ENCODE measurements around the gene B4GAT1.
A peak's percentile ranks its signal among the peaks of the same experiment; 100 is the strongest.
"Not testable (repeated sequence)": the region's sequence is repeated elsewhere in the genome, so short reads cannot be mapped to it uniquely, and the experiment has no call there.

Gene B4GAT1

DNA sequence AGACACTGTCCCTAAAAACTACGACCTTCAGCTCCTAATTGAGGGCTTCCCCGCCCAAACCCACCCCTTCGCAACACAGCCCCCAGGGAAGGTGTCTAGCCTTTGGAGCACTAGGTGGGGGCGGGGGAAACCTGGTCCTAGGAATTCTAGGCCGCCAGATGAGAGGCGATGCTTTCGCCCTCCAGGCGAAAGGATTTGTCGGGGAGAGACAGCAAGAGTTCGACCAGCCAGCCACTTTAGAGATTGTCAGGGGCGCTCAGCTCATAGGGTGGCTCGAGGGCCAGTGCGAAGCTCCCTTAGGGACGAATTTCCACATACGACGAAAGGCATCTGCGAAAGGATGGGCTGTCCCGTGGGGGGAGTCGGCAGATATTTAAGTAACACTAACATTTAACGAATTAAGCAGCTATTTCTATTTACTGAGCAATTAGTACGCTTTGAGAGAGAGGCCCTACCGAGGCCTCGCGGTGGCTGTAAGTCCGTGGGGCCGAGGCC is 35.9 kb downstream of the B4GAT1 start:
- TF ChIP-seq, protein P1, sequence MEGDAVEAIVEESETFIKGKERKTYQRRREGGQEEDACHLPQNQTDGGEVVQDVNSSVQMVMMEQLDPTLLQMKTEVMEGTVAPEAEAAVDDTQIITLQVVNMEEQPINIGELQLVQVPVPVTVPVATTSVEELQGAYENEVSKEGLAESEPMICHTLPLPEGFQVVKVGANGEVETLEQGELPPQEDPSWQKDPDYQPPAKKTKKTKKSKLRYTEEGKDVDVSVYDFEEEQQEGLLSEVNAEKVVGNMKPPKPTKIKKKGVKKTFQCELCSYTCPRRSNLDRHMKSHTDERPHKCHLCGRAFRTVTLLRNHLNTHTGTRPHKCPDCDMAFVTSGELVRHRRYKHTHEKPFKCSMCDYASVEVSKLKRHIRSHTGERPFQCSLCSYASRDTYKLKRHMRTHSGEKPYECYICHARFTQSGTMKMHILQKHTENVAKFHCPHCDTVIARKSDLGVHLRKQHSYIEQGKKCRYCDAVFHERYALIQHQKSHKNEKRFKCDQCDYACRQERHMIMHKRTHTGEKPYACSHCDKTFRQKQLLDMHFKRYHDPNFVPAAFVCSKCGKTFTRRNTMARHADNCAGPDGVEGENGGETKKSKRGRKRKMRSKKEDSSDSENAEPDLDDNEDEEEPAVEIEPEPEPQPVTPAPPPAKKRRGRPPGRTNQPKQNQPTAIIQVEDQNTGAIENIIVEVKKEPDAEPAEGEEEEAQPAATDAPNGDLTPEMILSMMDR (IDR thresholded peaks at IDR 0.05; ENCODE audit: borderline replicate concordance, control extremely low read depth, extremely low read depth, insufficient read depth, missing control alignments): peak; percentile 83
- in situ Hi-C loops (cut with MboI; ENCODE audit: low sequenced_read_pairs, unreplicated experiment): no loop called here

DNA sequence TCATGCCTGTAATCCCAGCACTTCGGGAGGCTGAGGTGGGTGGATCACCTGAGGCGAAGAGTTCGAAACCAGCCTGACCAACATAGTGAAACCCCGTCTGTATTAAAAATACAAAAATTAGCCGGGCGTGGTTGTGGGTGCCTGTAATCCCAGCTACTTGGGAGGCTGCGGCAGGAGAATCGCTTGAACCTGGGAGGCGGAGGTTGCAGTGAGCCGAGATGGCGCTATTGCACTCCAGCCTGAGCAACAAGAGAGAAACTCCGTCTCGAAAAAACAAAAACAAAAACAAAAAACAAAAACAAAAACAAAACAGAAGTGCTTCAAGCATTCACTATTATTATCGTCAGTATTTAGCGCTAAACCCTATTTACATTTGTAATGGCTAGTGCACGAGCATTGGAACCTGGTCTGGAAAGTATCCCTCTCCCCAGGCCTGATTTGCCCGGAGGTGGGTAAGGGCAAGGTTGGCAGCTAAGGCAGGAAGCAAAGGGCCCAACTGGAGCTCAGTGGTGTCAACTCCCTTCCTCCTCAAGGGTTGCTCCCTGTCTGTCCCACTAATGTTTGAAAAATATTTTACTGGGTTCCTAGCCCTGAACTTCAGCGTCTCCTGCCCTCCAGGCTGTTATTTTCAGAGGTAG is 36.5 kb downstream of the B4GAT1 start:
- in situ Hi-C loops (cut with MboI; ENCODE audit: low sequenced_read_pairs, unreplicated experiment); DNase-seq (ENCODE audit: low spot score): not testable (repeated sequence)

More for the DNA sequence above, 35.9 kb downstream of the B4GAT1 start:
- DNase-seq (ENCODE audit: low spot score): no peak

DNA sequence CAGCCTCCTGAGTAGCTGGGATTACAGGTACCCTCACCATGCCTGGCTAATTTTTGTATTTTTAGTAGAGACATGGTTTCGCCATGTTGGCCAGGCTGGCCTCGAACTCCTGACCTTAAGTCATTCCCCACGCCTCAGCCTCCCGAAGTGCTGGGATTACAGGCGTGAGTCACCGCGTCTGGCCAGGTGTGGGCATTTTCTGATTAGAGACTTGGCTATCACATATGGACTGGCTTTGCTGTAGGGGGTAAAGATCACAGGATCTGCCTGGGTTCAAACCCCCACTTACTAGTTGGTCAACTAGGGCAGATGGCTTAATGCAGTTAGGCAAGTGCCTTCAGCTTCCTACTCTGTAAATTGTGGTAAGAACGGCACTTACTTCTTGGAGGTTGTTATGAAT is 37.1 kb downstream of the B4GAT1 start:
- in situ Hi-C loops (cut with MboI; ENCODE audit: low sequenced_read_pairs, unreplicated experiment): no loop called here
- no peak for DNase-seq (ENCODE audit: low spot score)
- TF ChIP-seq, protein P1 (IDR thresholded peaks at IDR 0.05; ENCODE audit: borderline replicate concordance, control extremely low read depth, extremely low read depth, insufficient read depth, missing control alignments): no peak

DNA sequence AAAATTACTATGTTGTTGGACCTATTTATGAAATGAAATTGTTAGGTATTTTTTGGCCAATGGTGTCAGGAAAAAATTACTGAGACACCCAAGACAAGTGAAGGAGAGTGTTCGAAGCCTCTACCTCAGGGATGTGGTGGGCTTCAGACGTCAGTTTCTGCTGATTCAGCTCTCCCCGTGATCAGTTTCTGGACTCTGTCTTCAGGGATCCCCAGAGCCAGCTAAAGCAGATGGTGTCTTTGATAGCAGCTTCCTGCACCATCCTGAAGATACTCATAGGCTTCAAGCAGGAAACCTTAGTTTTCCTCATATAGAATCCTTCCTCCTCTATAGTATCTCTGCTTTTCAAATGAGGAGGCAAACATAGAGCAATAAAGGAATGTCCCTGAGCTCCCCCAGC is 38.0 kb downstream of the B4GAT1 start:
- in situ Hi-C loops (cut with MboI; ENCODE audit: low sequenced_read_pairs, unreplicated experiment): no loop called here
- no peak for DNase-seq (ENCODE audit: low spot score)
- TF ChIP-seq, protein P1 (IDR thresholded peaks at IDR 0.05; ENCODE audit: borderline replicate concordance, control extremely low read depth, extremely low read depth, insufficient read depth, missing control alignments): no peak

DNA sequence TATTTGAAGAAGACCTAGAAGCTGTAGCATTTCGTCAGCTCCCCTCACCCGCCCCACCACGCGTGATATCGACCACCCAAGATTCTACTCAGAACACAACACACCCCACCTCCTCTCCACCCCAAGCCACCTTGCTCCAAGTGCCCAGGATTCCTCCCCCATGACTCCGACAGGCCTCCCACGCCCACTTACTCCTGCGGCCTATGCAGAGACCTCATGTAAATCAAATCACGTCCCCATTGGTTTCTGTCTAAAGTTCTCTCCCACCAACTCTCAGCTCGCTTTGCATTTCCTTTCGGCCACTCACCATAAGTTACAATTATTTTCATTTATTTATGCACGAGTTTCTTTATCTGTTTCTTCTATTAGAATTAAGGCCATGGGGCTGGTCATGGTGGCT is 44.8 kb downstream of the B4GAT1 start:
- in situ Hi-C loops (cut with MboI; ENCODE audit: low sequenced_read_pairs, unreplicated experiment): no loop called here
- TF ChIP-seq, protein P1 (IDR thresholded peaks at IDR 0.05; ENCODE audit: borderline replicate concordance, control extremely low read depth, extremely low read depth, insufficient read depth, missing control alignments): no peak
- no peak for DNase-seq (ENCODE audit: low spot score)

DNA sequence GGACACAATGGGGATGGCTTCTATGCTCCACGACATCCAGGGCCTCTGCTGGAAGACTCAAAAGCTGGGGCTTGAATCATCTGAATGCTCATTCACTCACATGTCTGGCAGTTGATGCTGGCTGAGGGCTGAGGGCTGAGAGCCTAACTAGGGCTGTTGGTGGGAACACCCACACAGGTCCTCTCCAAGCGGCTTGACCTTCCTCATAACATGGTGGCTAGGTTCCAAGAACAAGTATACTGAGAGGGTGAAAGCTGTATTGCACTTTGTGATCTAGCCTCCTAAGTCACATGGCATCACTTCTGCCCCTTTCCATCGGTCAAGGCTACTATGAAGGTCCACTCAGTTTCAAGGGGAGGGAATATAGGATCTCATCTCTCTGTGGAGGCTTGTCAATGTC is 48.2 kb downstream of the B4GAT1 start:
- TF ChIP-seq, protein P1 (IDR thresholded peaks at IDR 0.05; ENCODE audit: borderline replicate concordance, control extremely low read depth, extremely low read depth, insufficient read depth, missing control alignments): no peak
- DNase-seq (ENCODE audit: low spot score): no peak
- in situ Hi-C loops (cut with MboI; ENCODE audit: low sequenced_read_pairs, unreplicated experiment): no loop called here

DNA sequence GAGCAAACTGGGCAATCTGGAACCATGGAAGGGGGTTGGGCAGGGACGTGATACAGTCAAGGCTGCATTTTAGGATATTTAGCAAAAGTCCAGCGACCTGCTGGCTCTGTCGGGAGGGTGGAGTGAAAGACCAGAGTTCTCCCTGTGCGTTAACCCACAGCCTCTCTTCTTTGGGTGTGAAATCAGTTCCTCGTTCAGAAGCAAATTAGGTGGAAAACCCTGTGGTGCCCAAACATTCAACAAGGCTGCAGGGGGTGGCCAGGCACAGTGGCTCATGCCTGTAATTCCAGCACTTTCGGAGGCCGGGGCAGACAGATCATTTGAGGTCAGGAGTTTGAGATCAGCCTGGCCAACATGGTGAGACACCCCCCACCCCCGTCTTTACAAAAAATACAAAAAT is 49.8 kb downstream of the B4GAT1 start:
- TF ChIP-seq, protein P1 (IDR thresholded peaks at IDR 0.05; ENCODE audit: borderline replicate concordance, control extremely low read depth, extremely low read depth, insufficient read depth, missing control alignments): no peak
- DNase-seq (ENCODE audit: low spot score): no peak
- in situ Hi-C loops (cut with MboI; ENCODE audit: low sequenced_read_pairs, unreplicated experiment): no loop called here
